Measurements from ENCODE around the gene RACK1.

GRCh38 chr5:181237729-181238385 lies 5.8 kb downstream of the RACK1 start:
- TF ChIP-seq TEAD4 (IDR thresholded peaks at IDR 0.05; ENCODE audit: low read depth, low read length): no peak
- TF ChIP-seq SP1 (IDR thresholded peaks at IDR 0.05; ENCODE audit: low read depth, low read length): 0 out of 2 replicates have a peak, but pooled peaks have one; percentile 7
- peak; percentile 89 for TF ChIP-seq POLR2AphosphoS5 (IDR thresholded peaks at IDR 0.05; ENCODE audit: low read depth, low read length)
- TF ChIP-seq JUND (IDR thresholded peaks at IDR 0.05; ENCODE audit: low read length): no peak
- TF ChIP-seq CTCF (IDR thresholded peaks at IDR 0.05; ENCODE audit: control extremely low read depth in 1 of 3, insufficient read depth in 1 of 3, low read depth in 1 of 3, low read length in 3 of 3): no peak
- TF ChIP-seq EZH2 (IDR thresholded peaks at IDR 0.05; ENCODE audit: low read depth, low read length, severe bottlenecking): no peak
- no peak for TF ChIP-seq BRCA1 (IDR thresholded peaks at IDR 0.05; ENCODE audit: low read depth, low read length)
- no peak for TF ChIP-seq POU5F1 (IDR thresholded peaks at IDR 0.05; ENCODE audit: low read depth, low read length)
- no peak for TF ChIP-seq EP300 (IDR thresholded peaks at IDR 0.05; ENCODE audit: borderline replicate concordance in 1 of 2, low read depth in 2 of 2, low read length in 2 of 2)
- TF ChIP-seq POLR2A (IDR thresholded peaks at IDR 0.05; ENCODE audit: control extremely low read depth in 1 of 2, low read depth in 2 of 2, low read length in 2 of 2): peak in 1 of 2 experiments; percentile 70; a peak in 2 of 3 replicates
